GM12878 (cell line): Measurements from ENCODE around the gene BIVM. TPM values are rescaled to one million over a fixed set of nuclear protein-coding genes. Genes with fewer than 3 reads are reported as not detected.

ENCODE experiments used
- ATAC-seq: fragments of 200-7000 bp; cut with Tn5 transposase; 3 replicates; pipeline ENCODE4 v1.9.1; 2020; ENCODE audit warnings: mild to moderate bottlenecking, moderate library complexity
- BruUV-seq: library from RNA; stranded (reverse); fragments of 400-500 nt; replicated peaks from 2 replicates; lab custom pipeline; 2021; lab: Mats Ljungman, UMichigan
- CTCF ChIA-PET: fragments of 300-600 bp; sonication (Branson Sonifier 250); formaldehyde crosslinking; extraction: SDS; loops from one replicate; lab custom pipeline; 2021; ENCODE audit warnings: inconsistent platforms; lab: Yijun Ruan, JAX
- POLR2A ChIA-PET: fragments of 350-600 bp; formaldehyde crosslinking; extraction: SDS; loops from one replicate; lab custom pipeline; 2021; ENCODE audit warnings: inconsistent platforms; lab: Charles Lee
- RAD21 ChIA-PET: fragments of 300-600 bp; sonication (Branson Sonifier 250); formaldehyde crosslinking; loops from one replicate; lab custom pipeline; 2023; ENCODE audit warnings: antibody characterized with exemption; ENCODE audit not compliant: unreplicated experiment; lab: Charles Lee
- SMC1A ChIA-PET: fragments of 300-600 bp; sonication (Branson Sonifier 250); formaldehyde crosslinking; loops from one replicate; lab custom pipeline; 2023; ENCODE audit not compliant: unreplicated experiment, uncharacterized antibody; lab: Charles Lee
- DNase-seq: peaks from one replicate; pipeline ENCODE4 v3.0.0-alpha.2; 2011; ENCODE audit warnings: low read depth, low spot score
- FAIRE-seq: peaks from 3 replicates; lab custom pipeline; 2011; peaks lifted over from hg19 to GRCh38; lab: Jason Lieb, UNC
- H2AFZ ChIP-seq: 2 replicates; pipeline ENCODE4 v1.6.0; 2011; ENCODE audit warnings: low read depth, low read length, control low read depth; ENCODE audit not compliant: control insufficient read depth
- H3K27ac ChIP-seq: 2 replicates; pipeline ENCODE4 v1.5.1; 2011; ENCODE audit warnings: control low read depth; ENCODE audit not compliant: control insufficient read depth, insufficient read depth
- H3K27me3 ChIP-seq, 2 experiments: replicated peaks in 1 of 2; 2 replicates each; pipeline versions ENCODE4 v1.6.0 to v1.6.1; 2011; ENCODE audit warnings: low read length in 1 of 2; ENCODE audit not compliant: control insufficient read depth in 2 of 2, insufficient read depth in 2 of 2
- H3K36me3 ChIP-seq, 2 experiments: 2 replicates each; pipeline ENCODE4 v1.5.1; 2011; ENCODE audit warnings: low read length in 1 of 2; ENCODE audit not compliant: control insufficient read depth in 2 of 2, insufficient read depth in 2 of 2
- H3K4me1 ChIP-seq: 2 replicates; pipeline ENCODE4 v1.6.1; 2011; ENCODE audit warnings: mild to moderate bottlenecking, low read length, moderate library complexity, mixed read lengths; ENCODE audit not compliant: control insufficient read depth, insufficient read depth
- H3K4me2 ChIP-seq: 2 replicates; pipeline ENCODE4 v1.6.0; 2011; ENCODE audit warnings: control low read depth; ENCODE audit not compliant: control insufficient read depth, insufficient read depth
- H3K4me3 ChIP-seq: fragments of 200-600 bp; sonication (generic); 2 replicates; pipeline ENCODE4 v1.5.1; 2016
- H3K79me2 ChIP-seq: 2 replicates; pipeline ENCODE4 v1.6.0; 2011; ENCODE audit warnings: low read length; ENCODE audit not compliant: control insufficient read depth, insufficient read depth
- H3K9ac ChIP-seq: 2 replicates; pipeline ENCODE4 v1.8.0; 2011; ENCODE audit warnings: low read length, control low read depth, mixed read lengths; ENCODE audit not compliant: control insufficient read depth, insufficient read depth
- H3K9me3 ChIP-seq: replicated peaks from 3 replicates; pipeline ENCODE4 v1.5.1; 2011; ENCODE audit warnings: mild to moderate bottlenecking, low read length; ENCODE audit not compliant: control insufficient read depth, insufficient read depth
- H4K20me1 ChIP-seq: 2 replicates; pipeline ENCODE4 v1.6.0; 2011; ENCODE audit not compliant: control insufficient read depth, insufficient read depth
- ATF7 ChIP-seq: fragments of 450-650 bp; IDR thresholded peaks from 2 replicates; pipeline ENCODE4 v1.6.1; 2016; ENCODE audit warnings: low read depth, mild to moderate bottlenecking
- BCL11A ChIP-seq: IDR thresholded peaks from 2 replicates; pipeline ENCODE4 v1.6.1; 2011; ENCODE audit warnings: low read depth, low read length
- CHD2 ChIP-seq: IDR thresholded peaks from 2 replicates; pipeline ENCODE4 v1.6.1; 2011; ENCODE audit warnings: low read depth, low read length, improper control_type of control experiment, borderline replicate concordance
- CTCF ChIP-seq, 3 experiments: IDR thresholded peaks in 2 of 3; conservative IDR thresholded peaks in 1 of 3; 2 replicates each; pipeline ENCODE4 v1.5.1; 2011; ENCODE audit warnings: low read depth in 3 of 3, low read length in 3 of 3, mild to moderate bottlenecking in 3 of 3, control low read depth in 2 of 3, moderate library complexity in 2 of 3, inconsistent platforms in 1 of 3, mixed read lengths in 1 of 3; ENCODE audit not compliant: control insufficient read depth in 2 of 3, insufficient read depth in 1 of 3; ENCODE audit errors: extremely low read depth in 1 of 3
- CUX1 ChIP-seq: IDR thresholded peaks from 2 replicates; pipeline ENCODE4 v1.6.1; 2012; ENCODE audit warnings: improper control_type of control experiment, low read depth, low read length; ENCODE audit not compliant: insufficient replicate concordance
- PML ChIP-seq: IDR thresholded peaks from 2 replicates; pipeline ENCODE4 v1.6.1; 2012; ENCODE audit warnings: low read length, inconsistent platforms
- RB1 ChIP-seq: fragments of 450-650 bp; formaldehyde crosslinking; IDR thresholded peaks from 2 replicates; pipeline ENCODE4 v1.6.1; 2017; ENCODE audit warnings: mild to moderate bottlenecking, borderline replicate concordance
- RCOR1 ChIP-seq: conservative IDR thresholded peaks from 2 replicates; pipeline ENCODE4 v1.6.1; 2012; ENCODE audit warnings: low read depth, low read length, improper control_type of control experiment
- RUNX3 ChIP-seq: IDR thresholded peaks from 2 replicates; pipeline ENCODE4 v1.6.1; 2012; ENCODE audit warnings: low read length, inconsistent platforms
- SIN3A ChIP-seq: IDR thresholded peaks from 2 replicates; pipeline ENCODE4 v1.6.1; 2012; ENCODE audit warnings: low read depth, low read length, improper control_type of control experiment
- SIX5 ChIP-seq: IDR thresholded peaks from 2 replicates; pipeline ENCODE4 v1.6.1; 2011; ENCODE audit warnings: mild to moderate bottlenecking, low read depth, low read length, moderate library complexity; ENCODE audit not compliant: severe bottlenecking
- YBX1 ChIP-seq: fragments of 450-650 bp; IDR thresholded peaks from 2 replicates; pipeline ENCODE4 v1.6.1; 2016; ENCODE audit warnings: antibody characterized with exemption
- ZBTB4 ChIP-seq: fragments of 450-650 bp; formaldehyde crosslinking; IDR thresholded peaks from 2 replicates; pipeline ENCODE4 v1.4.0; 2022; ENCODE audit warnings: mild to moderate bottlenecking, moderate library complexity
- WGBS: methylation state at CpG from one replicate; pipeline ENCODE4 v1.1.6; 2016; ENCODE audit warnings: low lambda C conversion rate; ENCODE audit not compliant: insufficient replicate concordance, insufficient coverage; ENCODE audit errors: missing lambda C conversion rate; 5-methylcytosine and 5-hydroxymethylcytosine counted together
- in situ Hi-C: fragments of 300-500 bp; cut with MboI; formaldehyde crosslinking; loops from 9 replicates; pipeline ENCODE4 v1.14.3; 2018; ENCODE audit warnings: mixed read lengths
- intact Hi-C: fragments of 100-400 bp; cut with micrococcal nuclease; formaldehyde crosslinking; loops from one replicate; pipeline ENCODE4 v1.14.2; 2022; ENCODE audit not compliant: unreplicated experiment
- polyA plus RNA-seq, 11 experiments: library from polyadenylated mRNA; depleted of rRNA in 4 of 11; unstranded in 6 of 11; stranded (reverse) in 5 of 11; fragments of >200 nt; fragmentation: Nextera tagmentation in 4 of 11; fragmentation: Illumina TruSeq in 1 of 11; extraction: Ambion mirVana in 4 of 11; extraction: Trizol in 1 of 11; gene quantifications; 1 replicate in 1 of 11; 2 replicates in 10 of 11; pipeline versions ENCODE4 v1.2.1 to v1.2.3, GENCODE V29; 2011 to 2016; ENCODE audit warnings: inconsistent platforms in 2 of 11, missing spikeins in 2 of 11, low read depth in 1 of 11
- total RNA-seq, 4 experiments: library from RNA; depleted of rRNA in 3 of 4; stranded (reverse); fragments of >200 nt in 3 of 4; fragmentation: Illumina TruSeq in 1 of 4; extraction: Trizol in 1 of 4; gene quantifications; 2 replicates each; pipeline versions ENCODE4 v1.2.1 to v1.2.3, GENCODE V29; 2013 to 2021

The BIVM gene
- total and polyA plus RNA-seq, 10 of the 15 experiments (the other 5 are each of a cell fraction or from before 2014, with no cell fraction given) = 3.4 to 20.1 (median 14.1) TPM

- TF ChIP-seq ZBTB4 = no peak
- no peak for TF ChIP-seq CHD2
- TF ChIP-seq PML = no peak
- no peak for TF ChIP-seq SIX5
- no peak for TF ChIP-seq SIN3A
- no peak for TF ChIP-seq RB1
- TF ChIP-seq RCOR1 = no peak
- TF ChIP-seq ATF7 = no peak
- TF ChIP-seq, all 136 proteins: peak for 0
Measured at GRCh38 chr13:102768909-102769308, 30.0 kb upstream of the BIVM start (continued).

GRCh38 chr13:102769679-102770078, 29.2 kb upstream of the BIVM start:
- intact Hi-C loops (loop anchor here (5.0 kb wide), 1 partner anchor 43 kb away; no protein-coding TSS in a partner anchor), in situ Hi-C loops (no loop called here)
- POLR2A ChIA-PET = interaction anchor here (1.1 kb wide), 1 partner anchor 12 kb away, joined by 3 read pairs; no protein-coding TSS in a partner anchor
- Histone ChIP-seq H3K79me2 (peaks cover 11% of the 10 kb centered on the region), H3K27ac (no peak overlapping the region), H3K36me3 (no peaks in the 10 kb centered on the region), H3K9me3 (no peaks in the 10 kb centered on the region), H2AFZ (peak overlapping the region; percentile 15; the same call in 1 of the 2 replicates), H3K4me3 (no peak overlapping the region), H3K27me3 (no peaks in the 10 kb centered on the region), H4K20me1 (no peaks in the 10 kb centered on the region), H3K9ac (0 out of 2 replicates have a peak overlapping the region, but pooled peaks have one; percentile 17), H3K4me2 (no peak overlapping the region; the same call in 1 of the 2 replicates), H3K4me1 (peaks cover 11% of the 10 kb centered on the region)
- FAIRE-seq (no peak), ATAC-seq (no peak), DNase-seq (no peak)
- CTCF ChIA-PET = interaction anchor here (0.7 to 3.0 kb wide), 9 partner anchors 28 to 190 kb away, joined by 3 to 9 read pairs (median 6); no protein-coding TSS in a partner anchor
- RAD21 ChIA-PET = interaction anchor here (0.9 to 1.9 kb wide), 3 partner anchors 45 to 178 kb away, joined by 4 to 8 read pairs (median 5); partner anchors contain the start of gene TPP2
- SMC1A ChIA-PET = interaction anchor here (0.9 to 1.5 kb wide), 7 partner anchors 9 to 112 kb away, joined by 3 to 5 read pairs (median 3); no protein-coding TSS in a partner anchor
- WGBS = 78% methylated on average over 4 of the region's 4 CpGs
- no TSS peak for BruUV-seq
- peak in 1 of 3 experiments; percentile 7; a peak in 1 of 6 replicates for TF ChIP-seq CTCF (IDR thresholded peaks at IDR 0.05 in 2 of 3, conservative IDR thresholded peaks at IDR 0.05 in 1 of 3; ENCODE audit: control insufficient read depth in 2 of 3, extremely low read depth in 1 of 3, insufficient read depth in 1 of 3, low read depth in 3 of 3, low read length in 3 of 3)
- no peak for TF ChIP-seq CUX1
- TF ChIP-seq BCL11A = no peak
- no peak for TF ChIP-seq YBX1
- no peak for TF ChIP-seq RUNX3
